ENCODE data around the gene HYAL1.
"Not testable (repeated sequence)": the region's sequence is repeated elsewhere in the genome, so short reads cannot be mapped to it uniquely, and the experiment has no call there.

HYAL1 gene

DNA sequence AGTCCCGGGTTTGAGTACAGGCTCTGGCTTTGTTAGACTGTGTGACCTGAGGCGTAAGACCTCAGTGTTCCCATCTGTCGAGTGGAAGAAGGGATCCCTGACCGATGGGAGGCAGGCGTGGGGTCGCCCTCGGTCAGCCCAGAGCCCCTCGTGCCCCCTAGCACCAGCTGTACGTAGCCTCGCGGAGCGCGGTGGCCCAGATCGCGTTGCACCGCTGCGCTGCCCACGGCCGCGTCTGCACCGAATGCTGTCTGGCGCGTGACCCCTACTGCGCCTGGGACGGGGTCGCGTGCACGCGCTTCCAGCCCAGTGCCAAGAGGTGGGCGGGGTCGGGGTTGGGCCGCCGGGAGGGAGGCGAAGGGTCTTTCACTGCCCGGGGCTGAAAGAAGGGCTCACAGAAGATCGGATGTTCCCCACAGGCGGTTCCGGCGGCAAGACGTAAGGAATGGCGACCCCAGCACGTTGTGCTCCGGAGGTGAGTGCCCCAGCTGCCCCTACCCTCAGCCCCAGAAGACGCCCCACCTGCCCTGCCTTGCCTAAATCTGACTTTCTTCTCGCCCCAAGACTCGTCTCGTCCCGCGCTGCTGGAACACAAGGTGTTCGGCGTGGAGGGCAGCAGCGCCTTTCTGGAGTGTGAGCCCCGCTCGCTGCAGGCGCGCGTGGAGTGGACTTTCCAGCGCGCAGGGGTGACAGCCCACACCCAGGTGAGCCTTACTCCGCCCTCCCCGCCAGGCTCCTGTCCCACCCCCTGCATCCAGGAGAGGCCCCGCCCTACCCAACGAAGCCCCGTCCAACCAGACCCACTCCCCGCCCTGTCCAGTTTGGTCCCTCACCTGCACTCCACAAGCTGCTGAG, 28.0 kb downstream of the HYAL1 start:
- Mint-ChIP-seq H3K4me1 (peaks cover 54% of the 10 kb centered on the region), H3K36me3 (ENCODE audit: low read depth) (no peaks in the 10 kb centered on the region), H3K9me3 (no peaks in the 10 kb centered on the region), H3K27me3 (ENCODE audit: low read depth, poor library complexity) (peaks cover 40% of the 10 kb centered on the region), H3K4me3 (peak overlapping the region; percentile 77), H3K27ac (no peak overlapping the region)
- DNase-seq, result peak; percentile 77
- TF ChIP-seq, protein P1, sequence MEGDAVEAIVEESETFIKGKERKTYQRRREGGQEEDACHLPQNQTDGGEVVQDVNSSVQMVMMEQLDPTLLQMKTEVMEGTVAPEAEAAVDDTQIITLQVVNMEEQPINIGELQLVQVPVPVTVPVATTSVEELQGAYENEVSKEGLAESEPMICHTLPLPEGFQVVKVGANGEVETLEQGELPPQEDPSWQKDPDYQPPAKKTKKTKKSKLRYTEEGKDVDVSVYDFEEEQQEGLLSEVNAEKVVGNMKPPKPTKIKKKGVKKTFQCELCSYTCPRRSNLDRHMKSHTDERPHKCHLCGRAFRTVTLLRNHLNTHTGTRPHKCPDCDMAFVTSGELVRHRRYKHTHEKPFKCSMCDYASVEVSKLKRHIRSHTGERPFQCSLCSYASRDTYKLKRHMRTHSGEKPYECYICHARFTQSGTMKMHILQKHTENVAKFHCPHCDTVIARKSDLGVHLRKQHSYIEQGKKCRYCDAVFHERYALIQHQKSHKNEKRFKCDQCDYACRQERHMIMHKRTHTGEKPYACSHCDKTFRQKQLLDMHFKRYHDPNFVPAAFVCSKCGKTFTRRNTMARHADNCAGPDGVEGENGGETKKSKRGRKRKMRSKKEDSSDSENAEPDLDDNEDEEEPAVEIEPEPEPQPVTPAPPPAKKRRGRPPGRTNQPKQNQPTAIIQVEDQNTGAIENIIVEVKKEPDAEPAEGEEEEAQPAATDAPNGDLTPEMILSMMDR (IDR thresholded peaks at IDR 0.05), result no peak

DNA sequence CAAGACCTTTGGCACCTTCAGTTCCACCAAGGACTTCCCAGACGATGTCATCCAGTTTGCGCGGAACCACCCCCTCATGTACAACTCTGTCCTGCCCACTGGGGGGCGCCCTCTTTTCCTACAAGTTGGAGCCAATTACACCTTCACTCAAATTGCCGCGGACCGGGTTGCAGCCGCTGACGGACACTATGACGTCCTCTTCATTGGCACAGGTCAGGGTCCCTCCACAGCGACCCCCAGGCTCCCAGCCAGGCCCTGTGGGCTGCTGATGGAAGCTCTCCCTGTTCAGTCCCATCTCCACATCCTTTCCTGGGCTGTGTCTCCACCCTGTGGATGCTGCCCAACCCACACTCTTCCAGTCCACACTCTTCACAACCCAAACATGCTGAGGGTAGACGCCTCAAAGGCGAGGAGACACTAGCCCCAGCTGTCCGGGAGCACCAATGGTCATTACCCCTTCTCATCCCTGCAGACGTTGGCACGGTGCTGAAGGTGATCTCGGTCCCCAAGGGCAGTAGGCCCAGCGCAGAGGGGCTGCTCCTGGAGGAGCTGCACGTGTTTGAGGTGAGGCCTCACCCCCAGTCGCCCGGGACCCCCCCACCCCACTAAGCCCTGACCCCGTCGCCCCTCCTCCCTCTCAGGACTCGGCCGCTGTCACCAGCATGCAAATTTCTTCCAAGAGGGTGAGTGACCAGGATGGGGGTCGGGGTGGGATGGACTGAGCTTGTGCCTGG, 28.8 kb downstream of the HYAL1 start:
- TF ChIP-seq, protein P1 (IDR thresholded peaks at IDR 0.05), result peak; percentile 63
- Mint-ChIP-seq H3K27ac (no peak overlapping the region), H3K4me3 (peak overlapping the region; percentile 77), H3K36me3 (ENCODE audit: low read depth) (no peaks in the 10 kb centered on the region), H3K9me3 (no peaks in the 10 kb centered on the region), H3K4me1 (peaks cover 61% of the 10 kb centered on the region), H3K27me3 (ENCODE audit: low read depth, poor library complexity) (peaks cover 40% of the 10 kb centered on the region)
- DNase-seq, result peak; percentile 70

DNA sequence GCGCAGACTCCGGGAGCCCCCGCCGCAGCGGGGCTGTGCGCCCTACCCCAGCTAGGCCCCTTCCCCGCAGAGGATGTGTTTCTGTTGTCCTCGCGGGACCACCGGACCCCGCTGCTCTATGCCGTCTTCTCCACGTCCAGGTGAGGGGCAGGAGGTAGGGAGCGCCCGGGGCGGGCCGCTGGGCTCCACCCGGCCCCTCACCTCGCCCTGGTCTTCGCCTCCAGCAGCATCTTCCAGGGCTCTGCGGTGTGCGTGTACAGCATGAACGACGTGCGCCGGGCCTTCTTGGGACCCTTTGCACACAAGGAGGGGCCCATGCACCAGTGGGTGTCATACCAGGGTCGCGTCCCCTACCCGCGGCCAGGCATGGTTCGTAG, 29.7 kb downstream of the HYAL1 start:
- H3K4me1 Mint-ChIP-seq, result peaks cover 69% of the 10 kb centered on the region
- H3K27ac Mint-ChIP-seq, result no peak overlapping the region
- H3K9me3 Mint-ChIP-seq, result no peaks in the 10 kb centered on the region
- H3K4me3 Mint-ChIP-seq, result no peak overlapping the region
- no peak for DNase-seq
- TF ChIP-seq, protein P1 (IDR thresholded peaks at IDR 0.05), result no peak
- H3K36me3 Mint-ChIP-seq (ENCODE audit: low read depth), result no peaks in the 10 kb centered on the region
- peaks cover 39% of the 10 kb centered on the region for H3K27me3 Mint-ChIP-seq (ENCODE audit: low read depth, poor library complexity)

DNA sequence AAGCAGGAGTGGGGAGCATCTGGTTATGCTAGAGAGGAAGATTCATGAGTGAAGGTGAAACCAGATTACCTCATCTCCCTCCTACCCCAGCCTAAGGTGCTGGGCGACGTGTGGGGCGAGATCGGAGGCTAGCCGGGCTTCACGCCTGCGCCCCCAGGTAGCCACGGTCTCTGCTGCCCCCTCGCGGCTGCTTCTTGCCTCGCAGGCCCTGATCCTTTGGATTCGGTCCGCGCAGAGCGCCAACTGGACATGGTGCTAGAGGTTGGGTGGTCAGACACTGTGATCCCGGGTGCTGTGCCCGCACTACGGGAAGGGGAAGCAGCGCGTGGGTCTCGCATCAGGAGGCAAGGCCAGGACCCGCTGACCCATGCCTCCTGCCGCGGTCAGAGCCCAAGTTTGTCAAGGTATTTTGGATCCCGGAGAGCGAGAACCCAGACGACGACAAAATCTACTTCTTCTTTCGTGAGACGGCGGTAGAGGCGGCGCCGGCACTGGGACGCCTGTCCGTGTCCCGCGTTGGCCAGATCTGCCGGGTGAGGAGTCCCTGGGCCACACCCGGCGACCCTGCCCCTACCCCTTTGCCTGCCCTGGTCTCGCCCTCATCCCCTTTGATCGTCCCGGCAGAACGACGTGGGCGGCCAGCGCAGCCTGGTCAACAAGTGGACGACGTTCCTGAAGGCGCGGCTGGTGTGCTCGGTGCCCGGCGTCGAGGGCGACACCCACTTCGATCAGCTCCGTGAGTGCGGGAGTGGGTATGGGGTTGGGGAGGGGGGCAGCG, 30.3 kb downstream of the HYAL1 start:
- Mint-ChIP-seq H3K4me3 (peak overlapping the region; percentile 76), H3K36me3 (ENCODE audit: low read depth) (no peaks in the 10 kb centered on the region), H3K27me3 (ENCODE audit: low read depth, poor library complexity) (peaks cover 37% of the 10 kb centered on the region), H3K4me1 (peaks cover 69% of the 10 kb centered on the region), H3K9me3 (no peaks in the 10 kb centered on the region), H3K27ac (no peak overlapping the region)
- TF ChIP-seq, protein P1 (IDR thresholded peaks at IDR 0.05), result peak; percentile 97
- peak; percentile 95 for DNase-seq

DNA sequence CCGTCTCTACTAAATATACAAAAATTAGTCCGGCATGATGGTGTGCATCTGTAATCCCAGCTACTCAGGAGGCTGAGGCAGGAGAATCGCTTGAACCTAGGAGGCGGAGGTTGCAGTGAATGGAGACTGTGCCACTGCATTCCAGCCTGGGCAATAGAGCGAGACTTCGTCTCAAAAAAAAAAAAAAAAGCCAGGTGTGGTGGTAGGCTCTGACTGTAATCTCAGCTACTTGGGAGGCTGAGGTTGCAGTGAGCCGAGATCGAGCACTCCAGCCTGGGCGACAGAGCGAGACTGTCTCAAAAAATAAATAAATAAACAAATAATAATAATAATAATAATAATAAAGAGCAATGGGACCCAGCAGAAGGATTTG, 30.9 kb downstream of the HYAL1 start:
- not testable (repeated sequence) for DNase-seq; H3K36me3 Mint-ChIP-seq (ENCODE audit: low read depth); H3K9me3 Mint-ChIP-seq; H3K27ac Mint-ChIP-seq
- Mint-ChIP-seq H3K27me3 (ENCODE audit: low read depth, poor library complexity) (peaks cover 37% of the 10 kb centered on the region), H3K4me1 (peaks cover 69% of the 10 kb centered on the region), H3K4me3 (peak overlapping the region; percentile 76)
